ENCODE results near the gene PPP1R14C. TPM values are rescaled to one million over a fixed set of nuclear protein-coding genes. Genes with fewer than 3 reads are reported as not detected.

Gene PPP1R14C
- total and polyA plus RNA-seq, 10 of the 15 experiments (the other 5 are each of a cell fraction or from before 2014, with no cell fraction given) = 0.07 to 1.6 (median 0.13) TPM; not detected in 4

DNA sequence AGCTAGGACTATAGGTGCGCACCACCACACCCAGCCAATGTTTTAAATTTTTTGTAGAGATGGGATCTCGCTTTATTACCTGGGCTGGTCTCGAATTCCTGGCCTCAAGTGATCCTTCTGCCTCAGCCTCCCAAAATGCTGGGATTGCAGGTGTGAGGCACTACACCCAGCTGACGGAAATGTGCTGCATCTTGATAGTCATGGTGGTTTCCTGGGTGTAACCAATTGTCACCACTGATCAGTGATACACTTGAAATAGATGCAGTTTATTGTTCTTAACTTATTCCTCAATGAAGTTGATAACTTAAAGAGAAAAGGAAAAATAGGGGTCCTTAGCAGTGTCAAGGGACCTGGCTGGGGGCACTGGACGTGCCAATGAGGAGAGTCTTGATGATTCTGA is 92.4 kb downstream of the PPP1R14C start:
- Histone ChIP-seq H2AFZ (ENCODE audit: control insufficient read depth, low read depth, low read length) (no peak overlapping the region), H3K9me3 (replicated peaks; ENCODE audit: control insufficient read depth, insufficient read depth, low read length) (no peaks in the 10 kb centered on the region), H3K27ac (ENCODE audit: control insufficient read depth, insufficient read depth) (no peak overlapping the region), H3K36me3 (ENCODE audit: control insufficient read depth in 2 of 2, insufficient read depth in 2 of 2, low read length in 1 of 2) (no peaks in the 10 kb centered on the region), H3K4me2 (ENCODE audit: control insufficient read depth, insufficient read depth) (no peak overlapping the region), H3K4me1 (ENCODE audit: control insufficient read depth, insufficient read depth, low read length) (no peaks in the 10 kb centered on the region), H3K79me2 (ENCODE audit: control insufficient read depth, insufficient read depth, low read length) (no peaks in the 10 kb centered on the region), H4K20me1 (ENCODE audit: control insufficient read depth, insufficient read depth) (no peaks in the 10 kb centered on the region), H3K9ac (ENCODE audit: control insufficient read depth, insufficient read depth, low read length) (no peak overlapping the region), H3K4me3 (no peak overlapping the region), H3K27me3 (replicated peaks in 1 of 2; ENCODE audit: control insufficient read depth in 2 of 2, insufficient read depth in 2 of 2, low read length in 1 of 2) (peaks cover under 1 to 2% of the 10 kb centered on the region in 2 experiments; a peak in 3 of 4 replicates)
- ChIA-PET RAD21 (ENCODE audit: unreplicated experiment) (no interaction called here), SMC1A (ENCODE audit: uncharacterized antibody, unreplicated experiment) (no interaction called here), CTCF (no interaction called here), POLR2A (no interaction called here)
- no peak for FAIRE-seq
- ATAC-seq = no peak
- no TSS peak for BruUV-seq (replicated peaks)
- WGBS (ENCODE audit: insufficient coverage, insufficient replicate concordance, low lambda C conversion rate, missing lambda C conversion rate) = 24% methylated on average over 5 of the region's 5 CpGs
- intact Hi-C loops (cut with micrococcal nuclease; ENCODE audit: unreplicated experiment) (no loop called here), in situ Hi-C loops (cut with MboI) (no loop called here)
- DNase-seq (ENCODE audit: low read depth, low spot score) = no peak
- no peak for TF ChIP-seq SREBF1 (IDR thresholded peaks at IDR 0.05; ENCODE audit: low read length)
- TF ChIP-seq, protein P1, sequence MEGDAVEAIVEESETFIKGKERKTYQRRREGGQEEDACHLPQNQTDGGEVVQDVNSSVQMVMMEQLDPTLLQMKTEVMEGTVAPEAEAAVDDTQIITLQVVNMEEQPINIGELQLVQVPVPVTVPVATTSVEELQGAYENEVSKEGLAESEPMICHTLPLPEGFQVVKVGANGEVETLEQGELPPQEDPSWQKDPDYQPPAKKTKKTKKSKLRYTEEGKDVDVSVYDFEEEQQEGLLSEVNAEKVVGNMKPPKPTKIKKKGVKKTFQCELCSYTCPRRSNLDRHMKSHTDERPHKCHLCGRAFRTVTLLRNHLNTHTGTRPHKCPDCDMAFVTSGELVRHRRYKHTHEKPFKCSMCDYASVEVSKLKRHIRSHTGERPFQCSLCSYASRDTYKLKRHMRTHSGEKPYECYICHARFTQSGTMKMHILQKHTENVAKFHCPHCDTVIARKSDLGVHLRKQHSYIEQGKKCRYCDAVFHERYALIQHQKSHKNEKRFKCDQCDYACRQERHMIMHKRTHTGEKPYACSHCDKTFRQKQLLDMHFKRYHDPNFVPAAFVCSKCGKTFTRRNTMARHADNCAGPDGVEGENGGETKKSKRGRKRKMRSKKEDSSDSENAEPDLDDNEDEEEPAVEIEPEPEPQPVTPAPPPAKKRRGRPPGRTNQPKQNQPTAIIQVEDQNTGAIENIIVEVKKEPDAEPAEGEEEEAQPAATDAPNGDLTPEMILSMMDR (IDR thresholded peaks at IDR 0.05 in 2 of 3, conservative IDR thresholded peaks at IDR 0.05 in 1 of 3; ENCODE audit: control insufficient read depth in 2 of 3, extremely low read depth in 1 of 3, insufficient read depth in 1 of 3, low read depth in 3 of 3, low read length in 3 of 3) = no peak
- TF ChIP-seq MYB (IDR thresholded peaks at IDR 0.05; ENCODE audit: borderline replicate concordance, low read depth, low read length) = no peak
- TF ChIP-seq ZNF384 (IDR thresholded peaks at IDR 0.05; ENCODE audit: borderline replicate concordance, low read depth, low read length) = no peak
- TF ChIP-seq, protein P2, sequence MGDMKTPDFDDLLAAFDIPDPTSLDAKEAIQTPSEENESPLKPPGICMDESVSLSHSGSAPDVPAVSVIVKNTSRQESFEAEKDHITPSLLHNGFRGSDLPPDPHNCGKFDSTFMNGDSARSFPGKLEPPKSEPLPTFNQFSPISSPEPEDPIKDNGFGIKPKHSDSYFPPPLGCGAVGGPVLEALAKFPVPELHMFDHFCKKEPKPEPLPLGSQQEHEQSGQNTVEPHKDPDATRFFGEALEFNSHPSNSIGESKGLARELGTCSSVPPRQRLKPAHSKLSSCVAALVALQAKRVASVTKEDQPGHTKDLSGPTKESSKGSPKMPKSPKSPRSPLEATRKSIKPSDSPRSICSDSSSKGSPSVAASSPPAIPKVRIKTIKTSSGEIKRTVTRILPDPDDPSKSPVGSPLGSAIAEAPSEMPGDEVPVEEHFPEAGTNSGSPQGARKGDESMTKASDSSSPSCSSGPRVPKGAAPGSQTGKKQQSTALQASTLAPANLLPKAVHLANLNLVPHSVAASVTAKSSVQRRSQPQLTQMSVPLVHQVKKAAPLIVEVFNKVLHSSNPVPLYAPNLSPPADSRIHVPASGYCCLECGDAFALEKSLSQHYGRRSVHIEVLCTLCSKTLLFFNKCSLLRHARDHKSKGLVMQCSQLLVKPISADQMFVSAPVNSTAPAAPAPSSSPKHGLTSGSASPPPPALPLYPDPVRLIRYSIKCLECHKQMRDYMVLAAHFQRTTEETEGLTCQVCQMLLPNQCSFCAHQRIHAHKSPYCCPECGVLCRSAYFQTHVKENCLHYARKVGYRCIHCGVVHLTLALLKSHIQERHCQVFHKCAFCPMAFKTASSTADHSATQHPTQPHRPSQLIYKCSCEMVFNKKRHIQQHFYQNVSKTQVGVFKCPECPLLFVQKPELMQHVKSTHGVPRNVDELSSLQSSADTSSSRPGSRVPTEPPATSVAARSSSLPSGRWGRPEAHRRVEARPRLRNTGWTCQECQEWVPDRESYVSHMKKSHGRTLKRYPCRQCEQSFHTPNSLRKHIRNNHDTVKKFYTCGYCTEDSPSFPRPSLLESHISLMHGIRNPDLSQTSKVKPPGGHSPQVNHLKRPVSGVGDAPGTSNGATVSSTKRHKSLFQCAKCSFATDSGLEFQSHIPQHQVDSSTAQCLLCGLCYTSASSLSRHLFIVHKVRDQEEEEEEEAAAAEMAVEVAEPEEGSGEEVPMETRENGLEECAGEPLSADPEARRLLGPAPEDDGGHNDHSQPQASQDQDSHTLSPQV (IDR thresholded peaks at IDR 0.05) = no peak
- no peak for TF ChIP-seq SP1 (IDR thresholded peaks at IDR 0.05; ENCODE audit: low read depth, low read length)
- TF ChIP-seq, protein P3, sequence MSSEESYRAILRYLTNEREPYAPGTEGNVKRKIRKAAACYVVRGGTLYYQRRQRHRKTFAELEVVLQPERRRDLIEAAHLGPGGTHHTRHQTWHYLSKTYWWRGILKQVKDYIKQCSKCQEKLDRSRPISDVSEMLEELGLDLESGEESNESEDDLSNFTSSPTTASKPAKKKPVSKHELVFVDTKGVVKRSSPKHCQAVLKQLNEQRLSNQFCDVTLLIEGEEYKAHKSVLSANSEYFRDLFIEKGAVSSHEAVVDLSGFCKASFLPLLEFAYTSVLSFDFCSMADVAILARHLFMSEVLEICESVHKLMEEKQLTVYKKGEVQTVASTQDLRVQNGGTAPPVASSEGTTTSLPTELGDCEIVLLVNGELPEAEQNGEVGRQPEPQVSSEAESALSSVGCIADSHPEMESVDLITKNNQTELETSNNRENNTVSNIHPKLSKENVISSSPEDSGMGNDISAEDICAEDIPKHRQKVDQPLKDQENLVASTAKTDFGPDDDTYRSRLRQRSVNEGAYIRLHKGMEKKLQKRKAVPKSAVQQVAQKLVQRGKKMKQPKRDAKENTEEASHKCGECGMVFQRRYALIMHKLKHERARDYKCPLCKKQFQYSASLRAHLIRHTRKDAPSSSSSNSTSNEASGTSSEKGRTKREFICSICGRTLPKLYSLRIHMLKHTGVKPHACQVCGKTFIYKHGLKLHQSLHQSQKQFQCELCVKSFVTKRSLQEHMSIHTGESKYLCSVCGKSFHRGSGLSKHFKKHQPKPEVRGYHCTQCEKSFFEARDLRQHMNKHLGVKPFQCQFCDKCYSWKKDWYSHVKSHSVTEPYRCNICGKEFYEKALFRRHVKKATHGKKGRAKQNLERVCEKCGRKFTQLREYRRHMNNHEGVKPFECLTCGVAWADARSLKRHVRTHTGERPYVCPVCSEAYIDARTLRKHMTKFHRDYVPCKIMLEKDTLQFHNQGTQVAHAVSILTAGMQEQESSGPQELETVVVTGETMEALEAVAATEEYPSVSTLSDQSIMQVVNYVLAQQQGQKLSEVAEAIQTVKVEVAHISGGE (CRISPR knock-in tag; IDR thresholded peaks at IDR 0.05) = no peak
- TF ChIP-seq, protein P4, sequence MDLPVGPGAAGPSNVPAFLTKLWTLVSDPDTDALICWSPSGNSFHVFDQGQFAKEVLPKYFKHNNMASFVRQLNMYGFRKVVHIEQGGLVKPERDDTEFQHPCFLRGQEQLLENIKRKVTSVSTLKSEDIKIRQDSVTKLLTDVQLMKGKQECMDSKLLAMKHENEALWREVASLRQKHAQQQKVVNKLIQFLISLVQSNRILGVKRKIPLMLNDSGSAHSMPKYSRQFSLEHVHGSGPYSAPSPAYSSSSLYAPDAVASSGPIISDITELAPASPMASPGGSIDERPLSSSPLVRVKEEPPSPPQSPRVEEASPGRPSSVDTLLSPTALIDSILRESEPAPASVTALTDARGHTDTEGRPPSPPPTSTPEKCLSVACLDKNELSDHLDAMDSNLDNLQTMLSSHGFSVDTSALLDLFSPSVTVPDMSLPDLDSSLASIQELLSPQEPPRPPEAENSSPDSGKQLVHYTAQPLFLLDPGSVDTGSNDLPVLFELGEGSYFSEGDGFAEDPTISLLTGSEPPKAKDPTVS (IDR thresholded peaks at IDR 0.05; ENCODE audit: low read depth, low read length) = no peak

All from GM12878 (cell line).